H54 (cell line): ENCODE measurements around the gene MIX23.

Experiments
- DNase-seq: peaks from one replicate; pipeline ENCODE4 v3.0.0; 2011; ENCODE audit warnings: low spot score, mixed read lengths; ENCODE audit not compliant: insufficient read length
- FAIRE-seq: peaks from 3 replicates; lab custom pipeline; 2011; peaks lifted over from hg19 to GRCh38; lab: Jason Lieb, UNC
- POLR2A ChIP-seq: IDR thresholded peaks from 2 replicates; pipeline ENCODE4 v1.6.1; 2011; ENCODE audit warnings: low read depth, mild to moderate bottlenecking, low read length

Gene MIX23

DNA sequence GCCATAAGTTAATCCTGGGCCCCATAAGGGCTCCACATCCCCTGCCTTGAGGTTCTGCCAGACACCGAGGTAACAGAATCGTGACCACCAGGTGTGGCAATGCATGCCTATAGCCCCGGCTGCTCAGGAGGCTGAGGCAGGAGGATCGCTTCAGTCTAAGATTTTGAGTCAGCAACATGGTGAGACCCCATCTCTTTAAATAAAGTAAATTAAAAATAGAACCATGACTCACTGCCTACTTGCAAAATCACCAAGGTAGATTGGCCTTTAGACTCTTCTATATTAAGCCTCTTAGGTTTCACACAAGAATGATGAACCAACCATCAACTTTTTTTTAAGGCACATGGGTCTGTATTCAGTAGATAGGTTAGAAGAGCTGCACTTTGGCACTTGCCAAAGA, 23.2 kb upstream of the MIX23 start:
- FAIRE-seq (no peak), DNase-seq (no peak)
- no peak for TF ChIP-seq POLR2A

DNA sequence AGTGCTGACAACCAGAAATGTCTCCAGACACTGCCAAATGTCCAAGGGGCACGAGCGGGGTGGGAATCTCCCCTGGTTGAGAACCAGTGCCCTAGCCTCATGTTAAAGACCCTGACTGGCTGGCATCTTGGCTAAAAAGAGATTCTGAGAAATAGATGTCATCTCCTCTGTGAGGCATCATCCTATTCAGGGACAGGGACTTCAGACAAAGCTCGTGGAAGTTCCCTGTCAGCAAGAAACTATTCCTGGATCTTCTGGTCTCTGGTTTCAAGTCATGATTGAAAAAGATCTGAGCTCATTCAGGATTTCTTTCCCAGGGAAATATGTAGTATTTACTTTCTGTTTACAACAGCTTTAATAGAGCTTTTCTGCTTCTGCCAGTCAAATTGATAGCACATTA, 22.0 kb upstream of the MIX23 start:
- TF ChIP-seq POLR2A, result no peak
- no peak for DNase-seq
- no peak for FAIRE-seq

DNA sequence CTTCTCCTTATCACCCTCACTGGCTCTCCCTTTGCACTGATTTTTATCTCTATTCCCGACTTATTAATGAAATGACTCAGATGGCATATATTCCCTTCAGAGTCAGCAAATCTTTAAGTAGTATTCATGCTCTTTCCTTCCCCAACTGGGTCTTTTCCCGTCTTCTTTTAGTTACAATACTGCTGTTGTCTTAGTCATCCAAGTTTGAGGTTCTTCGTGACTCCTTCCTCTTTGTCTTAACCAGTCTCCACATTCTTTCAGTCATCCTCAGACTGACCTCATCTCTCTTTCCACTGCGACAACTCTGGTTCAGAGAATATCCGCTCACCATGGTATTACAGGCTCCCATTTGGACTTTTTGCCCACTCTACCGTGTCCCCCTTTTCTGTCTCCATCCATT, 20.5 kb upstream of the MIX23 start:
- TF ChIP-seq POLR2A, result no peak
- DNase-seq, result no peak
- no peak for FAIRE-seq

DNA sequence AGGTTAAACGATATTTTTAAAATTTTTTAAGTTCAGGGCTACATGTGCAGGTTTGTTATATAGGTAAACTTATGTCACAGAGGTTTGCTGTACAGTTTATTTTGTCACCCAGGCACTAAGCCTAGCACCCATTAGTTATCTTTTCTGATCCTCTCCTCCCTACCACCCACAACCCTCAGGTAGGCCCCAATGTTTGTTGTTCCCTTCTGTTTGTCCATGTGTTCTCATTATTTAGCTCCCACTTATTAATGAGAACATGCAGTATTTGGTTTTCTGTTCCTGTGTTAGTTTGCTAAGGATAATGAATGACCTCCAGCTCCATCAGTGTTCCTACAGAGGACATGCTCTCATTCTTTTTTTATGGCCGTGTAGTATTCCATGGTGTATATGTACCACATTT, 15.9 kb upstream of the MIX23 start:
- TF ChIP-seq POLR2A, result no peak
- FAIRE-seq (no peak), DNase-seq (no peak)

DNA sequence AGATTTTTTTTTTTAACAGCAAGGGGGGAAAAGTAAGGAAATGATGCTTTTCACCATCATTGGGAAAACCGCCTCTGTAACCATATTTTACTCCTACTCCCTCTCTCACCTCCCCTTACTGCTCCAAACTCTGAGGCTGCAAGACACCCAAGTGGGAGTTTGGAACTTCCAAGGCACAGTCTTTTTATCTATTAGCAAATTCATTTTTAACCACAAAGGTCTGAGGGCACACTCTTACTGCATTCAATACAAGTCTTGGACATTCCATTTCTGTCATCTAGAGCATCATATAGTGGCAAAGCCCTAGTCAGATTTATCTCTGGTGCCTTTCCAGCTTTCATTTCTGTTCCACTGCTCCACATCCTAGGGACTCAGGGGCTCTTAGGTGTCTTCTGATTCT, 14.2 kb upstream of the MIX23 start:
- TF ChIP-seq POLR2A, result no peak
- FAIRE-seq (no peak), DNase-seq (no peak)

GRCh38 chr3:122396511-122396910, 13.5 kb upstream of the MIX23 start:
- TF ChIP-seq POLR2A, result no peak
- FAIRE-seq (no peak), DNase-seq (no peak)

DNA sequence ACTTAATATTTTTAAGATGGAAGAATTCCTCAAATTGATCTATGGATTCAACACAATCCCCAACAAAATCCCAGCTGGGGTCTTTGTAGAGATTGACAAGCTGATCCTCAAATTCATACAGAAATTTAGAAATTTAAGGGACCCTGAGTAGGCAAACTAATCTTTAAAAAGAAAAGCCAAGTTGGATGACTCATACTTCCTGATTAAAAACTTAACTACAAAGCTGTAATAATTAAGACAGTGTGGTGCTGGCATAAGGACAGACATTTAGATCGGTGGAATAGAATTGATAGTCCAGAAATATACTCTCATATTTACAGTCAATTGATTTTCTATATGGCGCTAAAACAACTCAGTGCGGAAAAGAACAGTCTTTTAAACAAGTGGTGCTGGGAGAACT, 12.6 kb upstream of the MIX23 start:
- DNase-seq, result no peak
- no peak for FAIRE-seq
- TF ChIP-seq POLR2A, result no peak

- TF ChIP-seq POLR2A, result no peak
- FAIRE-seq (no peak), DNase-seq (no peak)
These were observed 11.1 kb upstream of the MIX23 start for GRCh38 chr3:122394173-122394572.

DNA sequence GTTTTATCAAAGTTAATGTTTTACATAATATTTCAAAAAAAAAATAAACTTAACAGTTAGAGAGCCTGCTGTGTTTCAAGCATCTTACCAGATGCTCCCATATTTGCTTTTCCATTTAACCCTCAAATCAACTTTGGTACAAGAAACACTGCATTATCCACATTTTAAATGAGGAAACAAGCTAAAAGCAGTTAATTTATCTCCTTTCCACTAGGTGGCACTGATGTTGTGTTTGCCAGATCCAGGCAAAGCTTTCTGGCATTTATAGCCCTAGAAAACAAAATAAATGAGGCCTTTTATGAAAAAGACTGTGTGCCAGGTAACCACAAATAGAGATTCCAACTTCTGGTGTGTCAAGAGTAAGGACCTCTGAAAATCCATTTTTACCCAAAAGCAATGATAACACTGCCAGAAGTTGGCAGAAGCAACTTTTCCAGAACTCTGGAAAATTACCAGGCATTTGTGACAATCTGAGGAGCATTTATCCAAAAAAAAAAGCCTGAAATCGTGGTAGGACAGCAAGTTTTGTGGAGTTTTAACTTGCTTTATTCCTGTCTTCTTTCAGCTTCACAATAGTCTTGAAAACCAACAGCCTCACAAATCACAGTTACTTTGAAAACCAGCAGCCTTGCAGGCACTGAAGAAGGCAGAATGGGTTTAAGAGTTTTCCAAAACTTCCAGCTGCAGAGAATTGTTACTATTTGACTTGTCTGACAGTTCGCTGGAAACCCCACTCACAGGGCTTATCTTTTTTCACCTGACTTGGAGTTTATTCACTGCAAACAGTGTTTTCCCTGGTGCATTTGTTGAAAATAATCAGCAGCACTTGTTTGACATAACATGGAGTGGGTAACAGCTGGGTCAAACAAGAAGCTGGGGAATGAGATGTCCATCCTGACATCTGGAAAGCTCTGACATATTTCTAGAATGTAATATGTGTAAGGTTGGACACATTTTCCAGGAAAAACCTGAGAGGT, 10.1 kb upstream of the MIX23 start:
- no peak for DNase-seq
- no peak for TF ChIP-seq POLR2A
- peak; percentile 90 for FAIRE-seq

- no peak for DNase-seq
- no peak for FAIRE-seq
These were observed 8.8 kb upstream of the MIX23 start for GRCh38 chr3:122391681-122392446.

GRCh38 chr3:122390665-122391064, 7.6 kb upstream of the MIX23 start:
- FAIRE-seq (no peak), DNase-seq (no peak)
- no peak for TF ChIP-seq POLR2A

More at GRCh38 chr3:122391681-122392446, 8.8 kb upstream of the MIX23 start:
- no peak for TF ChIP-seq POLR2A

DNA sequence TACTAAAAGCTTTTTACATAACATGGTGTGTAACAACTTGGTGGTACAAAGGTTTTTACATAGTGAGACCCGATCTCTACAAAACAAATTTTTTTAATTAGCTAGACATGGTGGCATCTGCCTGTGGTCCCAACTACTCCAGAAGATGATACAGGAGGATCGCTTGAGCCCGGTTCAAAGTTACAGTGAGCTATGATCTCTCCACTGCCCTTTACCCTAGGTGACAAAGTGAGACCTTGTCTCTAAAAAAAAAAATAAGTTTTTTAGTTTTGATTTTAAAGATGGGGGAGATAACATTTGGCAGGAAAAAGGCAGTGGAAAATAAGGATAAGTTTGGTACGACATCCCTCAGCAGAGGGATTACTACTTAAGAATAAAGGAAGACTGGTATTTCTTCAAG, 6.9 kb upstream of the MIX23 start:
- DNase-seq (no peak), FAIRE-seq (no peak)
- no peak for TF ChIP-seq POLR2A

DNA sequence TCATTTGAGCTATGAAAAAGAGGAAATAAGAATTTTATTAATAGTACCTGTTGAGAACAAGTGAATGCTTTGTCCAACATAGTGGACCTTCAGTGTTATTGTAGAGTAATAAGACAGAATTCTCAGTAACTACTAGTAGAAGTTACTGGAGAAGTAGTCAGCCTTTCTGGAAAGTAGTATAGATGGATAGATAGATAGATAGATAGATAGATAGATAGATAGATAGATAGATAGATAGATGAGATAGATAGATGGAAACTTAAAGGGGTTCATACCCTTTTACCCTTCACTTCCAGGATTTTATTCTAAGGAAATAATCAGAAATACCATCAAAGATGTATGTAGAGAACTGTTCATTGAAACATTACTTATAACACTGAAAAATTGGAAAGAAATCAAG, 6.2 kb upstream of the MIX23 start:
- FAIRE-seq (no peak), DNase-seq (no peak)
- TF ChIP-seq POLR2A, result no peak

DNA sequence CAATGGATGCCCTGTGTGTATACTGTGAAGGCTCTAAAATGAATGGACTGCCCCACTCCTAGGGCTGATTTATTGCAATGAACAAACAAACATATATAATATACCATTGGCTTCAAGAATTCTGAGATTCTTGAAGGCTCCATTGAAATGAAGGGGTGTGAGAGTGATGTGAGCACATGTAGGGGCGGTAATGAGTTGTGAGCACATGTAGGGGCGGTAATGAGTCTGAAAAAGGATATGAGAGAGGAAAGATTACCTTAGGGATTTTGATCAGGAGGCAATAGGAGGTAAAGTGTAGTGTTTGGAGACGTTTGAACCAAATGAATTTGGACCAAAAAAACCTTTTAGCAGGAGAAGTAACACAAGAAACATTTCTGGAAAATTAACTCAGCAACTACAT, 4.7 kb upstream of the MIX23 start:
- FAIRE-seq (no peak), DNase-seq (no peak)
- no peak for TF ChIP-seq POLR2A
